HCT116 (cell line): ENCODE data around the gene FAM81A. TPM values are rescaled to one million over a fixed set of nuclear protein-coding genes. Genes with fewer than 3 reads are reported as not detected.

Experiments
- ATAC-seq: fragments of 200-7000 bp; cut with Tn5 transposase; 2 replicates; pipeline ENCODE4 v1.9.1; 2020; ENCODE audit warnings: mild to moderate bottlenecking, moderate library complexity
- BruUV-seq: library from RNA; stranded (reverse); fragments of 400-500 nt; replicated peaks from 2 replicates; lab custom pipeline; 2021; lab: Mats Ljungman, UMichigan
- CTCF ChIA-PET: fragments of 300-600 bp; sonication (Branson Sonifier 250); formaldehyde crosslinking; loops from one replicate; lab custom pipeline; 2021; ENCODE audit warnings: antibody characterized with exemption; lab: Charles Lee
- POLR2A ChIA-PET: fragments of 300-600, 350-600 bp; sonication (Branson Sonifier 250); formaldehyde crosslinking; loops from one replicate; lab custom pipeline; 2021; ENCODE audit warnings: antibody characterized with exemption; lab: Charles Lee
- RAD21 ChIA-PET, 2 experiments: fragments of 300-600 bp; sonication (Branson Sonifier 250); formaldehyde crosslinking; loops; one replicate each; lab custom pipeline; 2023; ENCODE audit warnings: low total read pairs in 2 of 2; ENCODE audit not compliant: uncharacterized antibody in 2 of 2, unreplicated experiment in 2 of 2, low non-redundant PET in 1 of 2; lab: Charles Lee
- DNase-seq: peaks from one replicate; pipeline ENCODE4 v3.0.0-alpha.2; 2010; ENCODE audit warnings: low read depth, low spot score
- H2AFZ ChIP-seq: fragments of 200-600 bp; shearing (Covaris generic), sonication (generic); 2 replicates; pipeline ENCODE4 v1.6.1; 2017; ENCODE audit warnings: low read depth, mixed run types, mixed read lengths, antibody characterized with exemption, low read length; ENCODE audit not compliant: poor library complexity, severe bottlenecking
- H3K27ac ChIP-seq: 2 replicates; pipeline ENCODE4 v1.5.1; 2012; ENCODE audit warnings: low read depth, low read length
- H3K27me3 ChIP-seq: fragments of 200-600 bp; sonication (generic); 2 replicates; pipeline ENCODE4 v1.6.1; 2016; ENCODE audit warnings: mixed run types, low read length, mixed read lengths; ENCODE audit not compliant: insufficient read depth
- H3K36me3 ChIP-seq, 2 experiments: fragments of 200-500 bp in 1 of 2; fragments of 200-600 bp in 1 of 2; sonication (Bioruptor generic) in 1 of 2; sonication (generic) in 1 of 2; 2 replicates each; pipeline versions ENCODE4 v1.5.1 to v1.6.1; 2014 to 2016; ENCODE audit warnings: low read length in 2 of 2, inconsistent platforms in 1 of 2, mixed read lengths in 1 of 2, mixed run types in 1 of 2; ENCODE audit not compliant: insufficient read depth in 2 of 2, control insufficient read depth in 1 of 2
- H3K4me1 ChIP-seq, 2 experiments: fragments of 200-600 bp in 1 of 2; sonication (generic) in 1 of 2; 2 replicates each; pipeline versions ENCODE4 v1.5.1 to v1.6.1; 2012 to 2017; ENCODE audit warnings: low read length in 2 of 2, inconsistent platforms in 1 of 2, mild to moderate bottlenecking in 1 of 2, mixed read lengths in 1 of 2, mixed run types in 1 of 2, moderate library complexity in 1 of 2; ENCODE audit not compliant: insufficient read depth in 2 of 2, control insufficient read depth in 1 of 2
- H3K4me2 ChIP-seq: fragments of 200-600 bp; sonication (generic); 2 replicates; pipeline ENCODE4 v1.6.1; 2017; ENCODE audit warnings: mixed run types, low read length, mixed read lengths
- H3K4me3 ChIP-seq, 2 experiments: fragments of 200-600 bp in 1 of 2; sonication (generic) in 1 of 2; replicated peaks in 1 of 2; 2 replicates each; pipeline ENCODE4 v1.5.1; 2011 to 2016; ENCODE audit warnings: low read length in 2 of 2, control low read depth in 1 of 2, low read depth in 1 of 2, mild to moderate bottlenecking in 1 of 2, mixed read lengths in 1 of 2, mixed run types in 1 of 2
- H3K79me2 ChIP-seq: fragments of 200-600 bp; sonication (generic); 2 replicates; pipeline ENCODE4 v1.6.1; 2017; ENCODE audit warnings: mild to moderate bottlenecking, mixed run types, low read length, moderate library complexity, mixed read lengths; ENCODE audit not compliant: insufficient read depth
- H3K9ac ChIP-seq: fragments of 200-600 bp; sonication (generic); 2 replicates; pipeline ENCODE4 v1.6.1; 2016; ENCODE audit warnings: low read length, mixed read lengths
- H3K9me2 ChIP-seq: fragments of 200-600 bp; sonication (generic), shearing (Covaris generic); 2 replicates; pipeline ENCODE4 v1.6.1; 2017; ENCODE audit warnings: mixed run types, mild to moderate bottlenecking, moderate library complexity; ENCODE audit not compliant: insufficient read depth
- H3K9me3 ChIP-seq, 2 experiments: fragments of 200-500 bp in 1 of 2; fragments of 200-600 bp in 1 of 2; sonication (Bioruptor generic) in 1 of 2; sonication (generic) in 1 of 2; 2 replicates each; pipeline ENCODE4 v1.6.1; 2014 to 2017; ENCODE audit warnings: low read length in 2 of 2, mixed read lengths in 2 of 2, inconsistent platforms in 1 of 2, low read depth in 1 of 2, mild to moderate bottlenecking in 1 of 2, mixed run types in 1 of 2, moderate library complexity in 1 of 2; ENCODE audit not compliant: control insufficient read depth in 1 of 2, insufficient read depth in 1 of 2
- H4K20me1 ChIP-seq: fragments of 200-600 bp; sonication (generic), shearing (Covaris generic); 2 replicates; pipeline ENCODE4 v1.6.1; 2017; ENCODE audit warnings: mixed run types, mild to moderate bottlenecking, moderate library complexity; ENCODE audit not compliant: insufficient read depth
- ATF3 ChIP-seq: IDR thresholded peaks from 2 replicates; pipeline ENCODE4 v1.6.1; 2012
- EZH2 ChIP-seq: fragments of 200-600 bp; sonication (generic); IDR thresholded peaks from 2 replicates; pipeline ENCODE4 v1.6.1; 2017; ENCODE audit warnings: antibody characterized with exemption, mixed run types
- EZH2phosphoT487 ChIP-seq: fragments of 200-600 bp; IDR thresholded peaks from 2 replicates; pipeline ENCODE4 v1.6.1; 2018; ENCODE audit warnings: antibody characterized with exemption, borderline replicate concordance
- MAX ChIP-seq: IDR thresholded peaks from 2 replicates; pipeline ENCODE4 v1.6.1; 2012
- POLR2A ChIP-seq: IDR thresholded peaks from 2 replicates; pipeline ENCODE4 v1.7.0; 2011; ENCODE audit warnings: borderline replicate concordance; ENCODE audit not compliant: insufficient read depth, insufficient read length; ENCODE audit errors: extremely low read depth
- POLR2AphosphoS5 ChIP-seq: IDR thresholded peaks from 2 replicates; pipeline ENCODE4 v1.6.1; 2011; ENCODE audit warnings: mild to moderate bottlenecking, low read depth, low read length, moderate library complexity
- RAD21 ChIP-seq: IDR thresholded peaks from 2 replicates; pipeline ENCODE4 v1.6.1; 2012; ENCODE audit warnings: low read depth, mild to moderate bottlenecking
- SIN3A ChIP-seq: IDR thresholded peaks from 2 replicates; pipeline ENCODE4 v1.6.1; 2012; ENCODE audit warnings: low read depth
- SP1 ChIP-seq: IDR thresholded peaks from 2 replicates; pipeline ENCODE4 v1.6.1; 2012; ENCODE audit warnings: low read depth
- TCF7L2 ChIP-seq: IDR thresholded peaks from 2 replicates; pipeline ENCODE4 v1.7.0; 2011; ENCODE audit warnings: borderline replicate concordance, inconsistent platforms; ENCODE audit not compliant: insufficient read depth, insufficient read length; ENCODE audit errors: extremely low read depth
- YY1 ChIP-seq: IDR thresholded peaks from 2 replicates; pipeline ENCODE4 v1.6.1; 2011; ENCODE audit warnings: low read length, low read depth, moderate library complexity, mild to moderate bottlenecking; ENCODE audit not compliant: insufficient replicate concordance; ENCODE audit errors: extremely low read depth
- ZFX ChIP-seq: fragments of 450-650 bp; IDR thresholded peaks from 2 replicates; pipeline ENCODE4 v1.6.1; 2017
- ZNF274 ChIP-seq: fragments of 200-500 bp; sonication (Bioruptor generic); IDR thresholded peaks from 2 replicates; pipeline ENCODE4 v1.6.1; 2014; ENCODE audit warnings: mild to moderate bottlenecking, low read depth, low read length, inconsistent platforms
- intact Hi-C: fragments of 100-400 bp; cut with micrococcal nuclease; formaldehyde crosslinking; loops from 2 replicates; pipeline ENCODE4 v1.10.0; 2022
- total RNA-seq: library from RNA; stranded (reverse); gene quantifications from one replicate; pipeline ENCODE4 v1.2.1, GENCODE V29; 2021; ENCODE audit not compliant: unreplicated experiment
- TF ChIP-seq, protein P1 (sequence below): IDR thresholded peaks from 2 replicates; pipeline ENCODE4 v1.6.1; 2011; ENCODE audit warnings: mild to moderate bottlenecking, low read length, moderate library complexity; ENCODE audit not compliant: insufficient replicate concordance; ENCODE audit errors: extremely low read depth

FAM81A gene
- total RNA-seq, 1 experiment from 2014 or later: 6.6 TPM

GRCh38 chr15:59439576-59439975 is 1.6 kb downstream of the FAM81A start (continued):
- no peak for TF ChIP-seq POLR2AphosphoS5
- no peak for TF ChIP-seq ATF3
- TF ChIP-seq SIN3A: no peak
- TF ChIP-seq, protein P1, sequence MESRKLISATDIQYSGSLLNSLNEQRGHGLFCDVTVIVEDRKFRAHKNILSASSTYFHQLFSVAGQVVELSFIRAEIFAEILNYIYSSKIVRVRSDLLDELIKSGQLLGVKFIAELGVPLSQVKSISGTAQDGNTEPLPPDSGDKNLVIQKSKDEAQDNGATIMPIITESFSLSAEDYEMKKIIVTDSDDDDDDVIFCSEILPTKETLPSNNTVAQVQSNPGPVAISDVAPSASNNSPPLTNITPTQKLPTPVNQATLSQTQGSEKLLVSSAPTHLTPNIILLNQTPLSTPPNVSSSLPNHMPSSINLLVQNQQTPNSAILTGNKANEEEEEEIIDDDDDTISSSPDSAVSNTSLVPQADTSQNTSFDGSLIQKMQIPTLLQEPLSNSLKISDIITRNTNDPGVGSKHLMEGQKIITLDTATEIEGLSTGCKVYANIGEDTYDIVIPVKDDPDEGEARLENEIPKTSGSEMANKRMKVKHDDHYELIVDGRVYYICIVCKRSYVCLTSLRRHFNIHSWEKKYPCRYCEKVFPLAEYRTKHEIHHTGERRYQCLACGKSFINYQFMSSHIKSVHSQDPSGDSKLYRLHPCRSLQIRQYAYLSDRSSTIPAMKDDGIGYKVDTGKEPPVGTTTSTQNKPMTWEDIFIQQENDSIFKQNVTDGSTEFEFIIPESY: no peak
- TF ChIP-seq YY1: no peak
- no peak for TF ChIP-seq RAD21
- no peak for TF ChIP-seq MAX
- no peak for TF ChIP-seq EZH2
- no peak for TF ChIP-seq ZFX
- no peak for TF ChIP-seq POLR2A

GRCh38 chr15:59443341-59444072 is 5.5 kb downstream of the FAM81A start:
- Histone ChIP-seq H3K4me1 (peaks cover 1 to 5% of the 10 kb centered on the region in 2 experiments; a peak in 3 of 4 replicates), H3K27me3 (no peaks in the 10 kb centered on the region), H3K27ac (no peak overlapping the region), H3K36me3 (no peaks in the 10 kb centered on the region), H4K20me1 (no peaks in the 10 kb centered on the region), H3K9me2 (no peaks in the 10 kb centered on the region), H3K79me2 (no peaks in the 10 kb centered on the region), H3K9ac (no peak overlapping the region), H3K4me2 (no peak overlapping the region), H3K4me3 (no peak overlapping the region), H2AFZ (no peak overlapping the region), H3K9me3 (no peaks in the 10 kb centered on the region)
- no peak for TF ChIP-seq TCF7L2
- no peak for TF ChIP-seq EZH2phosphoT487
- no peak for TF ChIP-seq SP1
- no peak for TF ChIP-seq ZNF274
- no peak for TF ChIP-seq POLR2AphosphoS5
- TF ChIP-seq RAD21: no peak
- ATAC-seq (peak; percentile 36; the same call in 1 of the 2 replicates), DNase-seq (no peak)
- ChIA-PET POLR2A (no interaction called here), RAD21 (no interaction called here), CTCF (no interaction called here)
- intact Hi-C loops: no loop called here
- no TSS peak for BruUV-seq
